Panc1 (cell line): ENCODE measurements around the gene NRROS. TPM values are rescaled to one million over a fixed set of nuclear protein-coding genes. Genes with fewer than 3 reads are reported as not detected.

Experiments used
- ATAC-seq: fragments of 200-7000 bp; cut with Tn5 transposase; 2 replicates; pipeline ENCODE4 v1.9.1; 2020; ENCODE audit warnings: mild to moderate bottlenecking, moderate library complexity
- BruUV-seq: library from RNA; stranded (reverse); fragments of 400-500 nt; replicated peaks from 2 replicates; lab custom pipeline; 2021; lab: Mats Ljungman, UMichigan
- CTCF ChIA-PET: fragments of 300-600 bp; sonication (Branson Sonifier 250); formaldehyde crosslinking; loops from one replicate; lab custom pipeline; 2022; ENCODE audit warnings: antibody characterized with exemption; lab: Charles Lee
- POLR2A ChIA-PET: fragments of 300-600 bp; sonication (Branson Sonifier 250); formaldehyde crosslinking; loops from one replicate; lab custom pipeline; 2022; ENCODE audit warnings: antibody characterized with exemption; lab: Charles Lee
- DNase-seq: peaks from one replicate; pipeline ENCODE4 v3.0.0-alpha.2; 2010; ENCODE audit warnings: low read depth, low spot score
- H3K27ac ChIP-seq: 2 replicates; pipeline ENCODE4 v1.5.1; 2011; ENCODE audit warnings: mild to moderate bottlenecking, low read length, inconsistent platforms
- H3K27me3 ChIP-seq: fragments of 200-500 bp; sonication (Bioruptor generic); 2 replicates; pipeline ENCODE4 v1.6.0; 2014; ENCODE audit warnings: low read length, inconsistent platforms; ENCODE audit not compliant: control insufficient read depth, insufficient read depth
- H3K36me3 ChIP-seq: fragments of 200-500 bp; sonication (Bioruptor generic); 2 replicates; pipeline ENCODE4 v1.5.1; 2014; ENCODE audit warnings: inconsistent platforms, mild to moderate bottlenecking, low read length, moderate library complexity; ENCODE audit not compliant: control insufficient read depth, insufficient read depth
- H3K4me1 ChIP-seq: 2 replicates; pipeline ENCODE4 v1.5.1; 2011; ENCODE audit warnings: inconsistent platforms, mild to moderate bottlenecking, low read length, moderate library complexity; ENCODE audit not compliant: control insufficient read depth, insufficient read depth
- H3K4me3 ChIP-seq, 2 experiments: 2 replicates each; pipeline ENCODE4 v1.5.1; 2011 to 2012; ENCODE audit warnings: low read depth in 2 of 2, low read length in 2 of 2, mild to moderate bottlenecking in 2 of 2, inconsistent platforms in 1 of 2, moderate library complexity in 1 of 2
- H3K9me3 ChIP-seq: fragments of 200-500 bp; sonication (Bioruptor generic); 2 replicates; pipeline ENCODE4 v1.5.1; 2014; ENCODE audit warnings: low read depth, mild to moderate bottlenecking, inconsistent platforms, low read length, moderate library complexity; ENCODE audit not compliant: control insufficient read depth, insufficient read depth
- POLR2AphosphoS5 ChIP-seq: IDR thresholded peaks from 2 replicates; pipeline ENCODE4 v1.6.1; 2012; ENCODE audit warnings: mild to moderate bottlenecking, low read depth, low read length, moderate library complexity
- SIN3A ChIP-seq: IDR thresholded peaks from 2 replicates; pipeline ENCODE4 v1.6.1; 2012; ENCODE audit warnings: low read depth, mild to moderate bottlenecking, low read length, moderate library complexity, borderline replicate concordance; ENCODE audit not compliant: insufficient read depth
- TCF7L2 ChIP-seq: IDR thresholded peaks from 2 replicates; pipeline ENCODE4 v1.6.1; 2011; ENCODE audit warnings: mild to moderate bottlenecking, low read depth, low read length, inconsistent platforms
- in situ Hi-C: cut with HindIII; loops from 2 replicates; pipeline ENCODE4 v1.10.0; 2016; ENCODE audit warnings: low sequenced_read_pairs, low pct_unique_long_range_greater_than_20kb
- intact Hi-C: fragments of 100-400 bp; cut with micrococcal nuclease; formaldehyde crosslinking; loops from one replicate; pipeline ENCODE4 v1.10.0; 2022; ENCODE audit not compliant: unreplicated experiment
- total RNA-seq: library from RNA; stranded (reverse); gene quantifications from one replicate; pipeline ENCODE4 v1.2.1, GENCODE V29; 2021; ENCODE audit not compliant: unreplicated experiment
- TF ChIP-seq, protein P1 (sequence below): fragments of 450-650 bp; IDR thresholded peaks from 2 replicates; pipeline ENCODE4 v1.5.1; 2017; ENCODE audit warnings: mild to moderate bottlenecking
- TF ChIP-seq, protein P2 (sequence below), 2 experiments: IDR thresholded peaks; 2 replicates each; pipeline ENCODE4 v1.6.1; 2011 to 2012; ENCODE audit warnings: low read depth in 2 of 2, control low read depth in 1 of 2, low read length in 1 of 2, mild to moderate bottlenecking in 1 of 2, moderate library complexity in 1 of 2; ENCODE audit not compliant: insufficient read depth in 1 of 2

Gene NRROS
- total RNA-seq, 1 experiment from 2014 or later, result 8.8 TPM

DNA sequence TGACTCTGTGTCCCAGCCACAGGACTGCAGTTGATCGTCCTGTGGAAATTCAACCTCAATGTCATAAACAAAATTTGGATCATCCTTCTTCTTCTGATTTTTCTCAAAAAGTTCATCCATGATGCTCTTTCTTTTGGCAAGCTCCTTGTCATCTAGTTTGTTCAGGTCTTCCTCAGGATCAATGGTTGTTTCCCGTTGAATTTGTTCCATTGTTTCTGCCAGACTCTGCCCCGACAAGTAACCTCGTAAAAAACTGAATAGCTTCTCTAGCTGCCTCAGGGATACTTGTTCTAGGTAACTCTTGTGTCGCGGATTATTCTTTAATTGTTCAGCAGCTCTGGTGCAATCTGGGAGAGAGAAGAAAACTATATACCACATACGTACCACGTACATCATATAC, 68.1 kb downstream of the NRROS start:
- BruUV-seq, result no TSS peak
- in situ Hi-C loops, result no loop called here

DNA sequence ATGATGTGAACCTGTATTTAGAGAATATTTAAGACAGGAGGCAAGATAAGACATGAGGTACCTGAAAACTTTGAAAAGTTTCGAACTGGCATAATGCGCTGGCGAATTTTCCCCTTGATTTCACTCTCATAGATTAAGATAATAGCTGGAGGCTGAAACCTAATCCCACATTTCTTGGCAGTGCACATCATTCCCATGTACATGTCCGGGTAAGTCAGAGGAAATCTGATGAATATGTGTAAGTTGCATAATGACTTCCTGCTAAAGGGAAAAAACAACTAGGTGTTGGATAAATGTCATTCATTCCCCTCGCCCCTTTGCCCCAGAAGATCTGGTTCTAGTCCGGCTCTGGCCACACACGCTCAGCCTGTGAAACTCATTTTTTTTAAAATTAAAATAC, 69.0 kb downstream of the NRROS start:
- in situ Hi-C loops (no loop called here), intact Hi-C loops (no loop called here)
- H3K27ac ChIP-seq, result no peak overlapping the region
- H3K4me3 ChIP-seq, result no peak overlapping the region
- DNase-seq (no peak), ATAC-seq (no peak)
- no peaks in the 10 kb centered on the region for H3K27me3 ChIP-seq
- CTCF ChIA-PET, result no interaction called here
- no peaks in the 10 kb centered on the region; the same call in 1 of the 2 replicates for H3K4me1 ChIP-seq
- H3K36me3 ChIP-seq, result 0 out of 2 replicates have a peak, but pooled peaks cover 2% of the 10 kb centered on the region
- H3K9me3 ChIP-seq, result no peaks in the 10 kb centered on the region
- POLR2A ChIA-PET, result interaction anchor here (0.5 to 0.6 kb wide), 2 partner anchors 33 to 251 kb away, joined by 3 to 12 read pairs; no protein-coding TSS in a partner anchor
- TF ChIP-seq, protein P1, sequence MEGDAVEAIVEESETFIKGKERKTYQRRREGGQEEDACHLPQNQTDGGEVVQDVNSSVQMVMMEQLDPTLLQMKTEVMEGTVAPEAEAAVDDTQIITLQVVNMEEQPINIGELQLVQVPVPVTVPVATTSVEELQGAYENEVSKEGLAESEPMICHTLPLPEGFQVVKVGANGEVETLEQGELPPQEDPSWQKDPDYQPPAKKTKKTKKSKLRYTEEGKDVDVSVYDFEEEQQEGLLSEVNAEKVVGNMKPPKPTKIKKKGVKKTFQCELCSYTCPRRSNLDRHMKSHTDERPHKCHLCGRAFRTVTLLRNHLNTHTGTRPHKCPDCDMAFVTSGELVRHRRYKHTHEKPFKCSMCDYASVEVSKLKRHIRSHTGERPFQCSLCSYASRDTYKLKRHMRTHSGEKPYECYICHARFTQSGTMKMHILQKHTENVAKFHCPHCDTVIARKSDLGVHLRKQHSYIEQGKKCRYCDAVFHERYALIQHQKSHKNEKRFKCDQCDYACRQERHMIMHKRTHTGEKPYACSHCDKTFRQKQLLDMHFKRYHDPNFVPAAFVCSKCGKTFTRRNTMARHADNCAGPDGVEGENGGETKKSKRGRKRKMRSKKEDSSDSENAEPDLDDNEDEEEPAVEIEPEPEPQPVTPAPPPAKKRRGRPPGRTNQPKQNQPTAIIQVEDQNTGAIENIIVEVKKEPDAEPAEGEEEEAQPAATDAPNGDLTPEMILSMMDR, result no peak
- TF ChIP-seq TCF7L2 (no peak), SIN3A (no peak), POLR2AphosphoS5 (no peak)
- TF ChIP-seq, protein P2, sequence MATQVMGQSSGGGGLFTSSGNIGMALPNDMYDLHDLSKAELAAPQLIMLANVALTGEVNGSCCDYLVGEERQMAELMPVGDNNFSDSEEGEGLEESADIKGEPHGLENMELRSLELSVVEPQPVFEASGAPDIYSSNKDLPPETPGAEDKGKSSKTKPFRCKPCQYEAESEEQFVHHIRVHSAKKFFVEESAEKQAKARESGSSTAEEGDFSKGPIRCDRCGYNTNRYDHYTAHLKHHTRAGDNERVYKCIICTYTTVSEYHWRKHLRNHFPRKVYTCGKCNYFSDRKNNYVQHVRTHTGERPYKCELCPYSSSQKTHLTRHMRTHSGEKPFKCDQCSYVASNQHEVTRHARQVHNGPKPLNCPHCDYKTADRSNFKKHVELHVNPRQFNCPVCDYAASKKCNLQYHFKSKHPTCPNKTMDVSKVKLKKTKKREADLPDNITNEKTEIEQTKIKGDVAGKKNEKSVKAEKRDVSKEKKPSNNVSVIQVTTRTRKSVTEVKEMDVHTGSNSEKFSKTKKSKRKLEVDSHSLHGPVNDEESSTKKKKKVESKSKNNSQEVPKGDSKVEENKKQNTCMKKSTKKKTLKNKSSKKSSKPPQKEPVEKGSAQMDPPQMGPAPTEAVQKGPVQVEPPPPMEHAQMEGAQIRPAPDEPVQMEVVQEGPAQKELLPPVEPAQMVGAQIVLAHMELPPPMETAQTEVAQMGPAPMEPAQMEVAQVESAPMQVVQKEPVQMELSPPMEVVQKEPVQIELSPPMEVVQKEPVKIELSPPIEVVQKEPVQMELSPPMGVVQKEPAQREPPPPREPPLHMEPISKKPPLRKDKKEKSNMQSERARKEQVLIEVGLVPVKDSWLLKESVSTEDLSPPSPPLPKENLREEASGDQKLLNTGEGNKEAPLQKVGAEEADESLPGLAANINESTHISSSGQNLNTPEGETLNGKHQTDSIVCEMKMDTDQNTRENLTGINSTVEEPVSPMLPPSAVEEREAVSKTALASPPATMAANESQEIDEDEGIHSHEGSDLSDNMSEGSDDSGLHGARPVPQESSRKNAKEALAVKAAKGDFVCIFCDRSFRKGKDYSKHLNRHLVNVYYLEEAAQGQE (IDR thresholded peaks at IDR 0.05; ENCODE audit: insufficient read depth in 1 of 2, low read depth in 2 of 2, low read length in 1 of 2), result no peak
- BruUV-seq, result no TSS peak

More for the DNA sequence above, 68.1 kb downstream of the NRROS start:
- Histone ChIP-seq H3K36me3 (0 out of 2 replicates have a peak, but pooled peaks cover 2% of the 10 kb centered on the region), H3K27ac (no peak overlapping the region), H3K9me3 (no peaks in the 10 kb centered on the region), H3K4me3 (no peak overlapping the region), H3K4me1 (no peaks in the 10 kb centered on the region; the same call in 1 of the 2 replicates), H3K27me3 (no peaks in the 10 kb centered on the region)
- DNase-seq, result no peak
- intact Hi-C loops, result no loop called here
- ChIA-PET POLR2A (interaction anchor here (0.6 kb wide), 1 partner anchor 32 kb away, joined by 3 read pairs; no protein-coding TSS in a partner anchor), CTCF (no interaction called here)
- no peak for ATAC-seq
- TF ChIP-seq, protein P1, result no peak
- TF ChIP-seq, protein P2 (IDR thresholded peaks at IDR 0.05; ENCODE audit: insufficient read depth in 1 of 2, low read depth in 2 of 2, low read length in 1 of 2), result no peak
- TF ChIP-seq TCF7L2 (no peak), SIN3A (no peak), POLR2AphosphoS5 (no peak)
